SK-N-MC (cell line): ENCODE measurements around the gene SMG1.

Experiments used
- FOXP2 ChIP-seq: optimal IDR thresholded peaks from 2 replicates; pipeline ENCODE3; 2011; ENCODE audit warnings: mild to moderate bottlenecking, moderate library complexity; ENCODE audit not compliant: insufficient read depth; ENCODE audit errors: extremely low read length, control extremely low read depth
- POLR2AphosphoS5 ChIP-seq: IDR thresholded peaks from 2 replicates; pipeline ENCODE4 v1.6.1; 2012; ENCODE audit warnings: mild to moderate bottlenecking, low read depth, low read length, borderline replicate concordance

DNA sequence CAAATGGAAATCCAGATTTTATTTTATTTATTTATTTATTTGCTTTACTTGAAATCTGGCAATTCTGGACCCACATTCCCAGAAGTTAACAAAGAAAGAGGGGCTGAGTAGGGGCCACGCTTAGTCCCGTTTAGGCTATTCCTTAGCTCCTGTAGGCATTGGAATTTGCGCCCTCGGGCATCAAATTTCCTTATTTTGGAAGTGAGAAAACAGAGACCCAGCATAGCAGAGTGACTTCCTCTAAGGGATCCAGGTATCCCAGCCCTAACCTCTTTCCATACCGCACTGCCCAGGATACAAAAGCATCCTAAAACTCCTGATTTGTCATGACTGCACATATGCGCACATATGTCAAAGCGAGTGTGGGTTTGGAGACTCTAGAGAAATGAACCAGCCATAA, 19.0 kb upstream of the SMG1 start:
- TF ChIP-seq POLR2AphosphoS5 (no peak), FOXP2 (no peak)
